ENCODE results near the gene ZNF732. TPM values are rescaled to one million over a fixed set of nuclear protein-coding genes. Genes with fewer than 3 reads are reported as not detected.

ZNF732 gene
- total and polyA plus RNA-seq, 2 donors = 0.19 to 6.8 TPM

DNA sequence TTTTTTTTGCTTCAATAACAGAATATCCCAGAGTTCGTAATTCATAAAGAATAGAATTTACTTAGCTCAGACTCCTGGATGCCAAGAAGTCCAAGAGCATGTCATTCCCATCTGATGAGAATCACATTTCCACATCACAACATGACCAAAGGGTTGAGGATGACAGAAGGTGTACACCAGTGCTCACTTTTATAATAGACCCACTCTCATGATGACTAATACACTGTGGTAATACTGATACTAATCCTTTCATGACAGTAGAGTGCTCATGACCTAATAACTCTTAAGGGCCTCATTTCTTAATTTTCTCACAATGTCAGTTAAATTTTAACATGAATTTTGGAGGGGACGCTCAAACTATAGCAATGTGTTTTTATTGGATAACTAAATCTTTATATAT lies 69.2 kb downstream of the ZNF732 start:
- Histone ChIP-seq H3K27ac (ENCODE audit: low read depth) (no peak overlapping the region), H3K4me1 (ENCODE audit: insufficient read depth) (no peaks in the 10 kb centered on the region), H3K4me3 (ENCODE audit: low read depth, low read length) (no peak overlapping the region), H3K36me3 (ENCODE audit: insufficient read depth) (no peaks in the 10 kb centered on the region)
- no peak for DNase-seq (ENCODE audit: extremely low spot score)
- 99% methylated on average over 2 of the region's 2 CpGs for WGBS

DNA sequence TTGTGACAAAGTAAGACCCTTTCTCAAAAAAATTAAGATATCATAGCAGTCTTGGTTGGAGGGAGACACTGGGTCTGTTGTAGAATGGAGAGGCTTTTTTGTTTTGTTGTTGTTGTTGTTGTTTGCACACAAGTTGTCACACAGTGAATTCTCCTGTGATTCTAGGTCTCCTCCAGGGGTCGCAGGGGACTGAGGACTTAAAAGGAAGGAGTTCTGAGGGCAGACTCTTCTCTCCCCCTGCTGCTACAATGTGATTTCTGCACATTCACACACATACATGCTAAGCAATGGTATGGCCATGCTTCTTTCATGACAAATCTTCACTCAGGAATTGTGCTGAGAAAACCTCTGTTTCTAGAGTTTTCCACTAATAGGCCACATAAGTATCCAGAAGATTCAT lies 71.1 kb downstream of the ZNF732 start:
- Histone ChIP-seq H3K36me3 (ENCODE audit: insufficient read depth) (no peaks in the 10 kb centered on the region), H3K27ac (ENCODE audit: low read depth) (no peak overlapping the region), H3K4me3 (ENCODE audit: low read depth, low read length) (no peak overlapping the region), H3K4me1 (ENCODE audit: insufficient read depth) (no peaks in the 10 kb centered on the region)
- WGBS = 81% methylated on average over 1 of the region's 1 CpG
- no peak for DNase-seq (ENCODE audit: extremely low spot score)

DNA sequence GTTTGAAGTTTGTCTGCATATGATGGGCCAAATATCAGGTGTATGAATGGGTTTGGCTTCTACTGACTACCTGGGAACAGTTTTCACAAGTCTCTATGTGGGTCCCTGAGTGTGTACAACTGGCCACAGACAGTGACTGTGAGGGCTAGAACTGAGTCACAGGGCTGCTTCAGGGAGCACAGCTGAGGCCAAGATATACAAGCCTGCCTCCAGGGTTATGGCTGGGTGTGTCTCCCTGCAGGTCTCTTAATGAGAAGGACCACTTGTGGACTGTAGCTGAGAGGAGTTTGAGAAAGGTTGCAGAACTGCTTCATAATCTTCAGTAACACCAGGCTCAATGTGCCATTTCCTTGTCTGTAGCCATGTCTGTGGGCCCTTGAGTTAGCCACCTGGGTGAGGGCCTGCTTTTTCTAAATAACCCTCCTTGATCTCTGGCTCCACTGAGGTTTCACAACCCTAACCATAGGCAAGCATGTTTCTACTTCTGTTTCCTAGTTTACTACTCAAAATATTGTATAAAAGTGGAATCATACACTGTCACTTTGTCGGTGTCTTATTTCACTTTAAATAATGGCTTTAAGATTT lies 81.3 kb downstream of the ZNF732 start:
- H3K36me3 ChIP-seq (ENCODE audit: insufficient read depth) = no peaks in the 10 kb centered on the region
- H3K27ac ChIP-seq (ENCODE audit: low read depth) = no peak overlapping the region
- no peaks in the 10 kb centered on the region for H3K4me1 ChIP-seq (ENCODE audit: insufficient read depth)
- no peak overlapping the region for H3K4me3 ChIP-seq (ENCODE audit: low read depth, low read length)
- 95% methylated on average over 1 of the region's 1 CpG for WGBS
- no peak for DNase-seq (ENCODE audit: extremely low spot score)

Small RNA genes within 50 kb of the gene (small RNA-seq; reads per million reads assigned to genes)
- gene AC079140.2 (not detected), gene MIR571 (not detected)

Other genes with a start within 250 kb of the ZNF732 start
- gene ZNF718, start 181.0 kb downstream of the ZNF732 start, total RNA-seq = 34.3 TPM
- 2.6 TPM for gene ZNF718, start 181.0 kb downstream of the ZNF732 start, polyA plus RNA-seq
- gene ZNF141, start 32.3 kb upstream of the ZNF732 start, total RNA-seq = 84.8 TPM
- gene ZNF141, start 32.3 kb upstream of the ZNF732 start, polyA plus RNA-seq = 4.6 TPM
- 56.5 TPM for gene ZNF721, start 193.7 kb upstream of the ZNF732 start, total RNA-seq
- 12.4 TPM for gene ZNF721, start 193.7 kb upstream of the ZNF732 start, polyA plus RNA-seq
- 38.8 TPM for gene PIGG, start 193.7 kb upstream of the ZNF732 start, total RNA-seq
- 35.9 TPM for gene PIGG, start 193.7 kb upstream of the ZNF732 start, polyA plus RNA-seq

Measured in urinary bladder (tissue), 4 donors.